B cell (primary cell): ENCODE results near the gene PTMS. TPM values are rescaled to one million over a fixed set of nuclear protein-coding genes. Genes with fewer than 3 reads are reported as not detected.

Experiments
- ATAC-seq: fragments of 200-7000 bp; cut with Tn5 transposase; one replicate; pipeline ENCODE4 v1.10.0; 2021; ENCODE audit warnings: low read depth, mild to moderate bottlenecking, moderate number of reproducible peaks, moderate library complexity
- CTCF ChIA-PET: fragments of 350-600 bp; sonication (Branson Sonifier 250); formaldehyde crosslinking; loops from one replicate; lab custom pipeline; 2021; ENCODE audit warnings: antibody characterized with exemption, inconsistent platforms; lab: Charles Lee
- POLR2A ChIA-PET: fragments of 350-600 bp; sonication (Branson Sonifier 250); formaldehyde crosslinking; loops from one replicate; lab custom pipeline; 2021; ENCODE audit warnings: antibody characterized with exemption; lab: Charles Lee
- DNase-seq: peaks from one replicate; pipeline ENCODE4 v3.0.0; 2013
- H2AFZ ChIP-seq: 2 replicates; pipeline ENCODE4 v1.6.1; 2012; ENCODE audit warnings: mild to moderate bottlenecking, low read depth, low read length; ENCODE audit not compliant: insufficient read depth, poor library complexity, severe bottlenecking
- H3K27ac ChIP-seq, 2 donors: 1 replicate in 1 of 2; 2 replicates in 1 of 2; pipeline ENCODE4 v1.5.1; 2012 to 2013; ENCODE audit warnings: low read length in 2 of 2, mild to moderate bottlenecking in 2 of 2, moderate library complexity in 1 of 2
- H3K27me3 ChIP-seq, 4 experiments: fragments of 200-600 bp in 1 of 4; sonication (generic) in 1 of 4; replicated peaks in 1 of 4; 1 replicate in 2 of 4; 2 replicates in 2 of 4; pipeline versions ENCODE4 v1.6.1 to v1.7.0; 2013 to 2016; ENCODE audit warnings: low read length in 3 of 4, mild to moderate bottlenecking in 2 of 4, mixed read lengths in 1 of 4, moderate library complexity in 1 of 4; ENCODE audit not compliant: insufficient read depth in 4 of 4, control insufficient read depth in 3 of 4; ENCODE audit errors: control extremely low read depth in 1 of 4
- H3K36me3 ChIP-seq, 2 experiments: replicated peaks in 1 of 2; 1 replicate in 1 of 2; 2 replicates in 1 of 2; pipeline versions ENCODE4 v1.6.1 to v1.7.1; 2013; ENCODE audit warnings: low read length in 1 of 2; ENCODE audit not compliant: insufficient read depth in 2 of 2, control insufficient read depth in 1 of 2; ENCODE audit errors: control extremely low read depth in 1 of 2, extremely low read depth in 1 of 2
- H3K4me1 ChIP-seq, 2 donors: fragments of 200-600 bp in 1 of 2; sonication (generic) in 1 of 2; 1 replicate in 1 of 2; 2 replicates in 1 of 2; pipeline versions ENCODE4 v1.5.1 to v1.6.1; 2013 to 2017; ENCODE audit warnings: low read length in 2 of 2; ENCODE audit not compliant: control insufficient read depth in 2 of 2, insufficient read depth in 2 of 2
- H3K4me2 ChIP-seq: replicated peaks from 2 replicates; pipeline ENCODE3; 2012; ENCODE audit warnings: mild to moderate bottlenecking, low read depth, low read length; ENCODE audit not compliant: poor library complexity, severe bottlenecking
- H3K4me3 ChIP-seq, 5 experiments: fragments of 200-600 bp in 1 of 5; sonication (generic) in 1 of 5; 1 replicate in 3 of 5; 2 replicates in 2 of 5; pipeline versions ENCODE4 v1.5.1 to v1.7.0; 2011 to 2016; ENCODE audit warnings: low read length in 4 of 5, mild to moderate bottlenecking in 4 of 5, low read depth in 2 of 5, control low read depth in 1 of 5, moderate library complexity in 1 of 5; ENCODE audit not compliant: insufficient read depth in 1 of 5; ENCODE audit errors: control extremely low read depth in 1 of 5, extremely low read depth in 1 of 5
- H3K79me2 ChIP-seq: fragments of 200-600 bp; sonication (generic); one replicate; pipeline ENCODE4 v1.6.0; 2016; ENCODE audit warnings: low read length; ENCODE audit not compliant: control insufficient read depth, insufficient read depth
- H3K9ac ChIP-seq: fragments of 200-600 bp; sonication (generic); 2 replicates; pipeline ENCODE4 v1.6.1; 2017; ENCODE audit warnings: mild to moderate bottlenecking, low read length, moderate library complexity
- H3K9me3 ChIP-seq, 3 donors: one replicate each; pipeline versions ENCODE4 v1.6.1 to v1.7.1; 2013; ENCODE audit warnings: low read length in 2 of 3; ENCODE audit not compliant: control insufficient read depth in 2 of 3, insufficient read depth in 1 of 3; ENCODE audit errors: control extremely low read depth in 1 of 3
- H4K20me1 ChIP-seq: 2 replicates; pipeline ENCODE4 v1.6.0; 2012; ENCODE audit warnings: mild to moderate bottlenecking, low read length; ENCODE audit not compliant: insufficient read depth, control insufficient read depth, poor library complexity, severe bottlenecking
- H3K27ac Mint-ChIP-seq: one replicate; pipeline ENCODE4 v1.8.0; 2021; ENCODE audit warnings: mixed read lengths
- H3K27me3 Mint-ChIP-seq: one replicate; pipeline ENCODE4 v1.8.0; 2021; ENCODE audit warnings: mixed read lengths
- H3K4me1 Mint-ChIP-seq: one replicate; pipeline ENCODE4 v1.8.0; 2021; ENCODE audit warnings: mixed read lengths
- H3K4me3 Mint-ChIP-seq: one replicate; pipeline ENCODE4 v1.8.0; 2021; ENCODE audit warnings: mixed read lengths
- H3K9me3 Mint-ChIP-seq: one replicate; pipeline ENCODE4 v1.8.0; 2022; ENCODE audit warnings: mixed read lengths; ENCODE audit not compliant: insufficient read depth
- CTCF ChIP-seq: fragments of 200-600 bp; IDR thresholded peaks from one replicate; pipeline ENCODE4 v1.8.0; 2022; ENCODE audit warnings: antibody characterized with exemption, mild to moderate bottlenecking
- EZH2 ChIP-seq: IDR thresholded peaks from 2 replicates; pipeline ENCODE4 v1.6.1; 2012; ENCODE audit warnings: borderline replicate concordance, low read depth, mild to moderate bottlenecking, moderate library complexity, low read length; ENCODE audit not compliant: insufficient read depth, poor library complexity, severe bottlenecking
- WGBS: methylation state at CpG from one replicate; pipeline ENCODE4 v1.1.5; 2013; ENCODE audit warnings: missing lambda C conversion rate; ENCODE audit not compliant: insufficient coverage; 5-methylcytosine and 5-hydroxymethylcytosine counted together
- intact Hi-C: fragments of 100-400 bp; cut with micrococcal nuclease; formaldehyde crosslinking; loops from one replicate; pipeline ENCODE4 v1.10.0; 2022
- polyA plus RNA-seq: library from polyadenylated mRNA; depleted of rRNA; stranded (reverse); fragments of >200 nt; gene quantifications from 2 replicates; pipeline ENCODE4 v1.2.3, GENCODE V29; 2012
- total RNA-seq, 2 donors: library from RNA; stranded (reverse); fragments of 120-200 nt in 1 of 2; gene quantifications; 1 replicate in 1 of 2; 2 replicates in 1 of 2; pipeline versions ENCODE4 v1.2.3 to v1.2.4, GENCODE V29; 2013 to 2022

Gene PTMS
- total and polyA plus RNA-seq, 2 donors (not counting 1 experiment from before 2014, with no cell fraction given) = 1.0 to 2.1 TPM

GRCh38 chr12:6767353-6768319, 1.5 kb downstream of the PTMS start:
- intact Hi-C loops = loop anchor here (1.0 to 5.0 kb wide), 2 partner anchors 85 to 199 kb away; partner anchors contain the start of genes CDCA3, NOP2 and USP5
- peak overlapping the region; percentile 67 for H3K9ac ChIP-seq
- no peak for DNase-seq
- no peak for ATAC-seq
- POLR2A ChIA-PET = interaction anchor here (0.6 to 2.0 kb wide), 5 partner anchors 14 to 82 kb away, joined by 3 to 16 read pairs (median 7); partner anchors contain the start of genes COPS7A, MLF2 and ZNF384
- H3K4me3 ChIP-seq = peak overlapping the region in 4 of 5 experiments; percentile 41 to 78 (median 54)
- no peaks in the 10 kb centered on the region for H4K20me1 ChIP-seq
- H3K27ac ChIP-seq = no peak overlapping the region
- no peaks in the 10 kb centered on the region for H3K79me2 ChIP-seq
- WGBS = 47% methylated on average over 37 of the region's 44 CpGs
- no peak for TF ChIP-seq CTCF
- no peak for TF ChIP-seq EZH2
- H3K4me2 ChIP-seq = peak overlapping the region; percentile 96
- H3K9me3 ChIP-seq = peaks cover 0 to 5% (median 0%) of the 10 kb centered on the region in 3 donors
- H3K27ac Mint-ChIP-seq = peak overlapping the region; percentile 23
- peak overlapping the region; percentile 90 for H3K4me3 Mint-ChIP-seq
- no peaks in the 10 kb centered on the region for H3K36me3 ChIP-seq
- H3K4me1 Mint-ChIP-seq = peaks cover 38% of the 10 kb centered on the region
- H2AFZ ChIP-seq = peak overlapping the region; percentile 95
- H3K4me1 ChIP-seq = peaks cover 41 to 46% of the 10 kb centered on the region in 2 donors
- H3K9me3 Mint-ChIP-seq = no peaks in the 10 kb centered on the region
- CTCF ChIA-PET = interaction anchor here (0.6 to 6.0 kb wide), 19 partner anchors 7 to 197 kb away, joined by 3 to 85 read pairs (median 4); partner anchors contain the start of genes CDCA3, COPS7A, MLF2 and USP5
- peaks cover 0 to 71% (median 32%) of the 10 kb centered on the region in 4 experiments for H3K27me3 ChIP-seq
- peaks cover 49% of the 10 kb centered on the region for H3K27me3 Mint-ChIP-seq
